Effector CD4-positive, alpha-beta T cell (primary cell): ENCODE data around the gene BUB1.
"Not testable (repeated sequence)": the region's sequence is repeated elsewhere in the genome, so short reads cannot be mapped to it uniquely, and the experiment has no call there.

Experiments
- DNase-seq: peaks from one replicate; pipeline ENCODE4 v3.0.0-alpha.2; 2020
- total RNA-seq: gene quantifications from one replicate; lab custom pipeline; 2026; lab: John Stamatoyannopoulos, UW

The BUB1 gene
- 6.4 reads per million, percentile 24 among the genes with 10 or more reads in this experiment for total RNA-seq

GRCh38 chr2:110677530-110678456 lies at the start of gene BUB1:
BUB1 (minus strand) TSS chr2:110678063; CDS start chr2:110677995, 68 bp downstream.
- peak; percentile 93 for DNase-seq

- DNase-seq, result no peak
Measured at GRCh38 chr2:110726285-110726684, 48.4 kb upstream of the BUB1 start.

GRCh38 chr2:110725859-110726258 lies 48.0 kb upstream of the BUB1 start:
- DNase-seq, result no peak

GRCh38 chr2:110725370-110725769 lies 47.5 kb upstream of the BUB1 start:
- no peak for DNase-seq

GRCh38 chr2:110724820-110725219 lies 47.0 kb upstream of the BUB1 start:
- no peak for DNase-seq

- DNase-seq, result no peak
Measured at GRCh38 chr2:110720547-110720946, 42.7 kb upstream of the BUB1 start.

GRCh38 chr2:110718990-110719389 lies 41.1 kb upstream of the BUB1 start:
- DNase-seq, result no peak

GRCh38 chr2:110718382-110718781 lies 40.5 kb upstream of the BUB1 start:
- DNase-seq, result no peak

GRCh38 chr2:110717734-110718133 lies 39.9 kb upstream of the BUB1 start:
- no peak for DNase-seq

- DNase-seq, result no peak
Measured at GRCh38 chr2:110716959-110717645, 39.2 kb upstream of the BUB1 start.

GRCh38 chr2:110714452-110715224 lies 36.8 kb upstream of the BUB1 start:
- DNase-seq, result no peak

- no peak for DNase-seq
Measured at GRCh38 chr2:110713513-110714362, 35.9 kb upstream of the BUB1 start.

- no peak for DNase-seq
Measured at GRCh38 chr2:110712737-110713136, 34.9 kb upstream of the BUB1 start.

- DNase-seq, result no peak
Measured at GRCh38 chr2:110708455-110708854, 30.6 kb upstream of the BUB1 start.

- no peak for DNase-seq
Measured at GRCh38 chr2:110707386-110707965, 29.6 kb upstream of the BUB1 start.

GRCh38 chr2:110702514-110703380 lies 24.9 kb upstream of the BUB1 start:
- DNase-seq, result no peak

- not testable (repeated sequence) for DNase-seq
Measured at GRCh38 chr2:110698253-110698652, 20.4 kb upstream of the BUB1 start.

- not testable (repeated sequence) for DNase-seq
Measured at GRCh38 chr2:110695146-110695898, 17.5 kb upstream of the BUB1 start.

- no peak for DNase-seq
Measured at GRCh38 chr2:110691612-110692258, 13.9 kb upstream of the BUB1 start.
